ENCODE data around the gene CELF5. TPM values are rescaled to one million over a fixed set of nuclear protein-coding genes. Genes with fewer than 3 reads are reported as not detected.

CELF5 gene
- total RNA-seq, 6 experiments from 2014 or later: 0.07 to 1.6 (median 0.34) TPM

GRCh38 chr19:3313199-3313575 is 88.7 kb downstream of the CELF5 start:
- no peaks in the 10 kb centered on the region for H3K36me3 ChIP-seq
- ATAC-seq (no peak), DNase-seq (no peak)
- no peak overlapping the region for H3K27ac ChIP-seq
- TF ChIP-seq CTCF (IDR thresholded peaks at IDR 0.05) (no peak), POLR2A (IDR thresholded peaks at IDR 0.05) (no peak)
- no peak overlapping the region for H3K4me3 ChIP-seq
- H3K4me1 ChIP-seq: no peaks in the 10 kb centered on the region
- no peaks in the 10 kb centered on the region for H3K9me3 ChIP-seq
- WGBS (ENCODE audit: insufficient coverage, low coverage, low lambda C conversion rate, missing lambda C conversion rate): no CpG with 5 or more reads among the region's 13 CpGs
- intact Hi-C loops (cut with DNase I): no loop called here
- no peaks in the 10 kb centered on the region for H3K27me3 ChIP-seq

GRCh38 chr19:3314962-3315675 is 90.7 kb downstream of the CELF5 start:
- Histone ChIP-seq H3K9me3 (no peaks in the 10 kb centered on the region), H3K4me3 (no peak overlapping the region), H3K4me1 (no peaks in the 10 kb centered on the region), H3K36me3 (no peaks in the 10 kb centered on the region), H3K27ac (no peak overlapping the region), H3K27me3 (no peaks in the 10 kb centered on the region)
- ATAC-seq (peak in 1 of 4 donors; percentile 17), DNase-seq (no peak)
- intact Hi-C loops (cut with DNase I): no loop called here
- 57% methylated on average over 3 of the region's 30 CpGs for WGBS (ENCODE audit: insufficient coverage, low coverage, low lambda C conversion rate, missing lambda C conversion rate)
- TF ChIP-seq POLR2A (IDR thresholded peaks at IDR 0.05) (no peak), CTCF (IDR thresholded peaks at IDR 0.05) (no peak)

GRCh38 chr19:3315676-3315973 is 91.2 kb downstream of the CELF5 start:
- Histone ChIP-seq H3K27ac (no peak overlapping the region), H3K4me1 (no peaks in the 10 kb centered on the region), H3K27me3 (no peaks in the 10 kb centered on the region), H3K9me3 (no peaks in the 10 kb centered on the region), H3K36me3 (no peaks in the 10 kb centered on the region), H3K4me3 (no peak overlapping the region)
- DNase-seq (no peak), ATAC-seq (no peak)
- TF ChIP-seq CTCF (IDR thresholded peaks at IDR 0.05): no peak
- TF ChIP-seq POLR2A (IDR thresholded peaks at IDR 0.05): no peak
- intact Hi-C loops (cut with DNase I): no loop called here
- 94% methylated on average over 5 of the region's 7 CpGs for WGBS (ENCODE audit: insufficient coverage, low coverage, low lambda C conversion rate, missing lambda C conversion rate)

GRCh38 chr19:3316132-3316648 is 91.7 kb downstream of the CELF5 start:
- TF ChIP-seq CTCF (IDR thresholded peaks at IDR 0.05) (no peak), POLR2A (IDR thresholded peaks at IDR 0.05) (no peak)
- 73% methylated on average over 10 of the region's 11 CpGs for WGBS (ENCODE audit: insufficient coverage, low coverage, low lambda C conversion rate, missing lambda C conversion rate)
- intact Hi-C loops (cut with DNase I): no loop called here
- H3K4me1 ChIP-seq: no peaks in the 10 kb centered on the region
- no peaks in the 10 kb centered on the region for H3K27me3 ChIP-seq
- no peak overlapping the region for H3K4me3 ChIP-seq
- ATAC-seq: no peak
- no peak for DNase-seq
- no peaks in the 10 kb centered on the region for H3K36me3 ChIP-seq
- no peaks in the 10 kb centered on the region for H3K9me3 ChIP-seq
- H3K27ac ChIP-seq: no peak overlapping the region

Data from right lobe of liver (tissue), 6 donors.